Stimulated activated naive B cell treated with anti-CD40 and anti-IgM and Interleukin-4, amounts not matched to agents 10 μg/mL and 1 μg/mL and 100 μg/mL, for 72 hours (primary cell): ENCODE results near the gene ELP5.

ENCODE experiments used
- ATAC-seq, 2 donors: fragments of 150-1000 bp; cut with Tn5 transposase; replicated peaks; 2 replicates each; pipeline ENCODE4 v1.10.0; 2021; ENCODE audit warnings: moderate library complexity in 1 of 2
- DNase-seq: peaks from one replicate; pipeline ENCODE4 v3.0.0; 2021
- H3K27ac Mint-ChIP-seq: one replicate; pipeline ENCODE4 v1.8.0; 2022; ENCODE audit warnings: mild to moderate bottlenecking, mixed read lengths
- H3K27me3 Mint-ChIP-seq, 2 donors: one replicate each; pipeline ENCODE4 v1.8.0; 2022; ENCODE audit warnings: mixed read lengths in 2 of 2
- H3K36me3 Mint-ChIP-seq, 2 donors: one replicate each; pipeline ENCODE4 v1.8.0; 2022; ENCODE audit warnings: mixed read lengths in 2 of 2, mild to moderate bottlenecking in 1 of 2
- H3K4me1 Mint-ChIP-seq, 2 donors: one replicate each; pipeline ENCODE4 v1.8.0; 2022; ENCODE audit warnings: mixed read lengths in 2 of 2, mild to moderate bottlenecking in 1 of 2
- H3K4me3 Mint-ChIP-seq, 2 donors: one replicate each; pipeline ENCODE4 v1.8.0; 2022; ENCODE audit warnings: mild to moderate bottlenecking in 2 of 2, mixed read lengths in 2 of 2, moderate library complexity in 1 of 2
- H3K9me3 Mint-ChIP-seq, 2 donors: one replicate each; pipeline ENCODE4 v1.8.0; 2022; ENCODE audit warnings: mixed read lengths in 2 of 2, mild to moderate bottlenecking in 1 of 2

ELP5 gene

DNA sequence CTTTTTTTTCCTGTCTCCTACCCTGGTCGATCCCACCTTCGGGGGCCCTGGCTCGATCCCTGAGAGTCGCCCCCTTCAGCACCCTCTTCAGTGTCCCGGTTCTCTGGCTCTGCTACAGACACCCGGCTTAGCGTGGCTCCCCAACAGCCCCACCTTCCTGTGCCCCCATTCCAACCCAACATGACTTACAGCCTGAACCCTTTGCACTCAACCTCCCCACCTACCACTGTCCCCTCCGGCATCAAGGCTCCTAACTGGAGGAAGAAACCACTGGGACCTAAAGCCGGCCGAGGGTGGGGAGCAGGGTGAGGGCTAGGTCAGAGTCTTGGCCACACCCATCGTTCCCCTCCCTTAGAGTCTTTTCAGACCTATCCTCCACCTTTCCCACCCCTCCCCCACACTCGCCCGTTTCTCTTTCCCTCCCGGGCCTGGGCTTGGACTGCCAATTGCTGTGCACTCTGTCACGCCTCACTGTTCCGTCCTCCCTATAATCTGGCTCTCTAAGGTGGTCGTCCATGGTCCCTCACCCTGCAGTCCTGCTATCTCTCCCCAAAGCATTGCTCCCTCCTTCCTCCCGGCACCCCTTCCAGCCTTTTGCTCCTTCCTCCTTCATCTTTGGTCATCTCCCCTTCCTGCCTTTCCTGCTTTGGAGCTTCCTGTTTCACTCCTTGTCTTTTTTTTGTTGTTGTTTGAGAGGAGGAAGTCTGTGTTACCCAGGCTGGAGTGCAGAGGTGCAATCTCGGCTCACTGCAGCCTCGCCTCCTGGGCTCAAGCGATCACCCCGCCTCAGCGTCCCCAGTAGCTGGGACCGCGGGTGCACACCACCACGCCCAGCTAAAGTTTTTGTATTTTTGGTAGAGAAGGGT, 11.2 kb downstream of the ELP5 start:
- peaks cover 8 to 9% of the 10 kb centered on the region in 2 donors for H3K36me3 Mint-ChIP-seq
- peak in 1 of 2 donors; percentile 19 for ATAC-seq
- H3K27ac Mint-ChIP-seq: peak overlapping the region; percentile 76

DNA sequence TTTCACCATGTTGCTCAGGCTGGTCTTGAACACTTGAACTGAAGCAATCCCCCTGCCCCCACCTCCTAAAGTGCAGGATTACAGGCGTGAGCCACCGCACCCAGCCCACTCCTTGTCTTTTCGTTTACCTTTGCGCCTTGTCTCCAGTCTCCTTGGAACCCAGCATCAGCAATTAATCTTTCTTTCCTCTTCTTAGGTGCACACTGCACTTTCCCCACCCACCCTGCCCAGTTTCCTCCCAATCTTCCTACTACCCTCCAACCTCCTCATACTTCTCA, 11.7 kb downstream of the ELP5 start:
- Mint-ChIP-seq H3K27me3 (peaks cover 19 to 42% of the 10 kb centered on the region in 2 donors), H3K4me1 (peaks cover 15 to 40% of the 10 kb centered on the region in 2 donors), H3K4me3 (peak overlapping the region; percentile 69 to 73), H3K9me3 (no peaks in the 10 kb centered on the region), H3K36me3 (peaks cover 4 to 6% of the 10 kb centered on the region in 2 donors), H3K27ac (no peak overlapping the region)
- DNase-seq (no peak), ATAC-seq (no peak)

More for the DNA sequence above, 11.2 kb downstream of the ELP5 start:
- peaks cover 15 to 40% of the 10 kb centered on the region in 2 donors for H3K4me1 Mint-ChIP-seq
- H3K4me3 Mint-ChIP-seq: peak overlapping the region; percentile 69 to 73
- no peak for DNase-seq
- no peaks in the 10 kb centered on the region for H3K9me3 Mint-ChIP-seq
- peaks cover 19 to 37% of the 10 kb centered on the region in 2 donors for H3K27me3 Mint-ChIP-seq

DNA sequence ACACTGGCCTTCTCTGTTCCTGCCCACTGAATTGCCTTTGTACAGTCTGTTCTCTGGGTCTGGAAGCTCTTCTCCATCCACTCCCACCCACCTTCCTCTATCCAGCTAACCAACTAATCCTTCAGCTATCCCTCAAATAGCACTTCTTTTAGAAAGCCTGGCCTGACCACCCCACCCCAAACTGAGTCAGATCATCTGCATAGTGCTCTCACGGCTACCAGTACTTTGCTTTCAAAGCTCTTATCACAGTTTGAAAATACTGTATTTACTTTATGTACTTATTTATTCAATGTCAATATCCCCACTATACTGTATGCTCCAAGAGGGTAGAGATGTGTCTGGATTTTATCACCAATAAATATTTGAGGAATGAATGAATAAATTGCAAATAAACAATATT, 14.8 kb downstream of the ELP5 start:
- ATAC-seq (no peak), DNase-seq (no peak)
- Mint-ChIP-seq H3K27me3 (peaks cover 19 to 56% of the 10 kb centered on the region in 2 donors), H3K4me1 (peaks cover 10 to 28% of the 10 kb centered on the region in 2 donors), H3K4me3 (no peak overlapping the region), H3K27ac (no peak overlapping the region), H3K9me3 (no peaks in the 10 kb centered on the region), H3K36me3 (peaks cover 0 to 3% of the 10 kb centered on the region in 2 donors)

DNA sequence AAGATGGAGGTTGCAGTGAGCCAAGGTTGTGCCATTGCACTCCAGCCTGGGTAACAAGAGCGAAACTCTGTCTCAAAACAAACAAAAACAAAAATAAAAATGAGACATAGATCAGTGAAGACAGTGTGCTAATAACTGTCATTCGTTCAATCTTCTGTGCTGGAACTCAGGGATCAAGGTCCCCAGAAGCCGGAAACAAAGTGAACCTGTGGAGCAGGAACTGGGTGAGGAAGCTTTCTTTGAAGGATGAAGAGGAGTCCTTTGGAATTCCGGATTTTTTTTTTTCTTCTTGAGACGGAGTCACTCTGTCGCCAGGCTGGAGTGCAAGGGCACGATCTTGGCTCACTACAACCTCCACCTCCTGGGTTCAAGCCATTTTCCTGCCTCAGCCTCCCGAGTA, 27.4 kb downstream of the ELP5 start:
- DNase-seq (no peak), ATAC-seq (no peak)
- Mint-ChIP-seq H3K27ac (no peak overlapping the region), H3K36me3 (no peaks in the 10 kb centered on the region), H3K4me3 (no peak overlapping the region), H3K4me1 (peaks cover 25 to 30% of the 10 kb centered on the region in 2 donors), H3K27me3 (peaks cover 22 to 24% of the 10 kb centered on the region in 2 donors), H3K9me3 (no peaks in the 10 kb centered on the region)

DNA sequence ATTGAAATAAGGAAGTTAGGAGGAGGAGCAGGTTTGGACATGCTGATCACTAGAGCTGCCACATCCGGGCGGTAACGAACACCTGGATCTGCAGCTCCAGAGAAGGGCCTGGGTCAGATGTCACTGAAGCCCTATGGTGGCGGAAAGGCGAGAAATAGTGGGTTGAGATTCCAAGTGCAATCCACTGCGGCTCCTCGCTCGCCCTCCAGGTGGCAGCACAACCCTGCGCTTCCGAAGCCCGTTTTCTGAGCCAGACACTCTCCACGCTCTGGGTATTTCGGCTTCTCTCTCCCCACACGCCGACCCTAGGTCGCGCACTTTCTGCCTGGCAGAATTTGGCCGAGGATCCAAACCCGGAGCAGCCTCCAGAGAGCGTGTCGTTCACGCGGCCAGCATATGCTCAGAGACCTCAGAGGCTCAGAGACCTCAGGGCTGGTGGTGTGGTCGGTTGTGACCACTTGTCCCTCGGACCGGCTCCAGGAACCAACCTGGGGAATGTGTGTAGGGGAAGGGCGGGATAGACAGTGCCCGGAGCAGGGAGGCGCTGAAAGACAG, 28.6 kb downstream of the ELP5 start:
- Mint-ChIP-seq H3K36me3 (no peaks in the 10 kb centered on the region), H3K9me3 (no peaks in the 10 kb centered on the region), H3K4me1 (peaks cover 25 to 30% of the 10 kb centered on the region in 2 donors), H3K27me3 (peaks cover 29 to 35% of the 10 kb centered on the region in 2 donors), H3K27ac (peak overlapping the region; percentile 89), H3K4me3 (peak overlapping the region; percentile 83 to 88)
- peak; percentile 82 to 87 for ATAC-seq
- DNase-seq: peak; percentile 78

DNA sequence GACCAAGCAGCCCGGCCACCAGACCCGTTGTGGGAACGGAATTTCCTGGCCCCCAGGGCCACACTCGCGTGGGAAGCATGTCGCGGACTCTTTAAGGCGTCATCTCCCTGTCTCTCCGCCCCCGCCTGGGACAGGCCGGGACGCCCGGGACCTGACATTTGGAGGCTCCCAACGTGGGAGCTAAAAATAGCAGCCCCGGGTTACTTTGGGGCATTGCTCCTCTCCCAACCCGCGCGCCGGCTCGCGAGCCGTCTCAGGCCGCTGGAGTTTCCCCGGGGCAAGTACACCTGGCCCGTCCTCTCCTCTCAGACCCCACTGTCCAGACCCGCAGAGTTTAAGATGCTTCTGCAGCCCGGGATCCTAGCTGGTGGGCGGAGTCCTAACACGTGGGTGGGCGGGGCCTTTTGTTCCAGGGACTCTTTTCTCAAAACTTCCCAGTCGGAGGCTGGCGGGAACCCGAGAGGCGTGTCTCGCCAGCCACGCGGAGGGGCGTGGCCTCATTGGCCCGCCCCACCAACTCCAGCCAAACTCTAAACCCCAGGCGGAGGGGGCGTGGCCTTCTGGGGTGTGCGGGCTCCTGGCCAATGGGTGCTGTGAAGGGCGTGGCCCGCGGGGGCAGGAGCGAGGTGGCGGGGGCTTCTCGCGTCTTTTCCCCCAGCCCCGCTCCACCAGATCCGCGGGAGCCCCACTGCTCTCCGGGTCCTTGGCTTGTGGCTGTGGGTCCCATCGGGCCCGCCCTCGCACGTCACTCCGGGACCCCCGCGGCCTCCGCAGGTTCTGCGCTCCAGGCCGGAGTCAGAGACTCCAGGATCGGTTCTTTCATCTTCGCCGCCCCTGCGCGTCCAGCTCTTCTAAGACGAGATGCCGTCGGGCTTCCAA, 29.3 kb downstream of the ELP5 start, which contains the start of gene SLC2A4:
Gene SLC2A4, plus strand, starts transcription at position 645 of the 879 bp plus-strand sequence. Its CDS starts 217 bp downstream, at position 862.
- Mint-ChIP-seq H3K36me3 (no peaks in the 10 kb centered on the region), H3K27ac (peak within 1 kb of the TSS; percentile 89), H3K4me3 (peak within 1 kb of the TSS; percentile 83 to 88), H3K4me1 (peaks cover 25 to 30% of the 10 kb centered on the region in 2 donors), H3K9me3 (no peaks in the 10 kb centered on the region), H3K27me3 (peaks cover 34 to 41% of the 10 kb centered on the region in 2 donors)
- peak; percentile 79 for DNase-seq
- ATAC-seq: peak; percentile 77 to 86

DNA sequence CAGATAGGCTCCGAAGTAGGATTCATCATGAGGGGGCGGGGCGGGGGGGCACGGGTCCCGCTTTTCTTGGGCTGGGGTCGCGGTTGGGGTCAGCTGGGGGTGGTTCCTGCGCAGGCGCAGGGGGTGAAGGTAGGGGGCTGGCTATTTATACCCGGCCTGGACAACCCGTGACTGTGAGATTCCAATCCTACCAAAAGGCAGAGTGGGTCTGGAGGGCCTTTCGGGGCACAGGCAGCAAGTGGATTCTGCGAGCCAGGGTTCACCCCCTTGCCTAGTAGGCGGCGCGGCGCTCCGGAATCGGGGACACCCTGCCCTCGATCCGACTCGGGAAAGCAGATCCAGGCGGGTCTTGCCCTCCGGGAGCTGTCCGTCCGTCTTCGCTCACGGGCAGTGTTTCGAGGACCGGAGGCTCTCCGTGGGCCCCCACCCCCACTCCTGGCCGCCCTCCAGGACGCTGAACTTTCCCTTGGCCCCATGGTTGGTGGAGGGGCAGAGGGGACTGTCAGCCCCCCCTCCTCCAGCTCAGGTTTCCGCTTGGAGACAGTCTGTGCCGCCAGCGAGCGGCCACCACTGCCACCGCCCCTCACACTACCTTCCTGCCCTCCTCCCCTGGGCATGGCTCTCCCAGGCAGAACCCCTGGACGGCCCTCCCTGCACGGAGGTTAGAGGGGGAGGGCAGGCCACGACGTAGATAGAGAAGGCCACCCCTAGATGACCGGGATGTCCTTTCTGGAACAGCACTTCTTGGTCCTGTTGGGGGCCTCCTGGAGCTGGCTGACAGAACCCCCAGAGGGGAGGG, 30.1 kb downstream of the ELP5 start:
- Mint-ChIP-seq H3K27ac (peak overlapping the region; percentile 47), H3K27me3 (peaks cover 41 to 49% of the 10 kb centered on the region in 2 donors), H3K36me3 (no peaks in the 10 kb centered on the region), H3K4me1 (peaks cover 25 to 30% of the 10 kb centered on the region in 2 donors), H3K4me3 (peak overlapping the region; percentile 83 to 88), H3K9me3 (no peaks in the 10 kb centered on the region)
- ATAC-seq (no peak), DNase-seq (no peak)

DNA sequence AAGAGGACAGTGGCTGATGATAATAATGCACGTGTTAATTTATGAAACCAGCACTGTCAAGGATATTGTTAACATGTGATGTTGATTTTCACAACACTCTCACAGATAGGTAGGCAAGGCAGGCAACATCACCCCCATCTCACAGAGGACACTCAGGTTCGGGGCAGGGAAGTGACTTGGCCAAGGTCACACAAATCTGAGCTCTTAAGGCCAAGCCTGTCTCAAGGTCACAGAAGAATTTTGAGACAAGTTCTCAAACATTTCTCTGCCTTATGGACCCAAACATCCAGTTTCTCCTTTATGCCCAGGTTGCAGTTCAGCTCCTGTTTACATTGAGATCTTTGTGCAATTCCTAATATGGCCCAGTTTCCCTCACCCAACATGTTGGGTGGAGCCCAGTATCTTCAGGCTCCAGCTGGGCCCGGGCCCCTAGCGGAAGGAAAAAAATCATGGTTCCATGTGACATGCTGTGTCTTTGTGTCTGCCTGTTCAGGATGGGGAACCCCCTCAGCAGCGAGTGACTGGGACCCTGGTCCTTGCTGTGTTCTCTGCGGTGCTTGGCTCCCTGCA, 30.8 kb downstream of the ELP5 start:
- Mint-ChIP-seq H3K36me3 (no peaks in the 10 kb centered on the region), H3K27me3 (peaks cover 43 to 53% of the 10 kb centered on the region in 2 donors), H3K9me3 (no peaks in the 10 kb centered on the region), H3K4me3 (no peak overlapping the region), H3K27ac (no peak overlapping the region), H3K4me1 (peaks cover 25 to 30% of the 10 kb centered on the region in 2 donors)
- no peak for DNase-seq
- no peak for ATAC-seq

DNA sequence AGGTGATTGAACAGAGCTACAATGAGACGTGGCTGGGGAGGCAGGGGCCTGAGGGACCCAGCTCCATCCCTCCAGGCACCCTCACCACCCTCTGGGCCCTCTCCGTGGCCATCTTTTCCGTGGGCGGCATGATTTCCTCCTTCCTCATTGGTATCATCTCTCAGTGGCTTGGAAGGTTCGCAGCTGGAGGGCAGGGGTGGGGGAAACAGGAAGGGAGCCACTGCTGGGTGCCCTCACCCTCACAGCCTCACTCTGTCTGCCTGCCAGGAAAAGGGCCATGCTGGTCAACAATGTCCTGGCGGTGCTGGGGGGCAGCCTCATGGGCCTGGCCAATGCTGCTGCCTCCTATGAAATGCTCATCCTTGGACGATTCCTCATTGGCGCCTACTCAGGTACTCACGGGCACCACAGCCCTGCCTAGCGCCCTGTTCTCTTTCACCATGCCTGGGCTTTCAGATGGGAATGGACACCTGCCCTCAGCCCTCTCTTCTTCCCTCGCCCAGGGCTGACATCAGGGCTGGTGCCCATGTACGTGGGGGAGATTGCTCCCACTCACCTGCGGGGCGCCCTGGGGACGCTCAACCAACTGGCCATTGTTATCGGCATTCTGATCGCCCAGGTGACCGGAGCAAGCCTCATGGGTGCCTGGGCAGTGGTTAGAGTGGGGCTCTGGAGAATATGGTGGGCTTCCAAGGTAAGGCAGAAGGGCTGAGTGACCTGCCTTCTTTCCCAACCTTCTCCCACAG, 31.6 kb downstream of the ELP5 start:
- peaks cover 51 to 61% of the 10 kb centered on the region in 2 donors for H3K27me3 Mint-ChIP-seq
- H3K4me3 Mint-ChIP-seq: no peak overlapping the region
- peaks cover 25 to 30% of the 10 kb centered on the region in 2 donors for H3K4me1 Mint-ChIP-seq
- H3K27ac Mint-ChIP-seq: peak overlapping the region; percentile 7
- ATAC-seq (no peak), DNase-seq (no peak)
- H3K9me3 Mint-ChIP-seq: no peaks in the 10 kb centered on the region
- no peaks in the 10 kb centered on the region for H3K36me3 Mint-ChIP-seq

DNA sequence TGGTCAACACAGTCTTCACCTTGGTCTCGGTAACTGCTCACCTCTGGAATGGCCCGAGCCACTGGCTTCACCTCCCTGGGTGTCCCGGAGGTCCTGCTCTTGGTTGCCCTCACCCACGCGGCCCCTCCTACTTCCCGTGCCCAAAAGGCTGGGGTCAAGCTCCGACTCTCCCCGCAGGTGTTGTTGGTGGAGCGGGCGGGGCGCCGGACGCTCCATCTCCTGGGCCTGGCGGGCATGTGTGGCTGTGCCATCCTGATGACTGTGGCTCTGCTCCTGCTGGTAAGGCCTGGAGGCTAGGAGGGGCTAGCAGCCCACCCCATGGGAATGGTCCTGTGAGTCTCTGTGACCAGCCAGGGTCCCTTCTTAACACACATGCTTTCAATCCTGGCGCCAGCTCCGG, 32.9 kb downstream of the ELP5 start:
- no peaks in the 10 kb centered on the region for H3K36me3 Mint-ChIP-seq
- H3K27me3 Mint-ChIP-seq: peaks cover 53 to 64% of the 10 kb centered on the region in 2 donors
- H3K4me1 Mint-ChIP-seq: peaks cover 25 to 30% of the 10 kb centered on the region in 2 donors
- DNase-seq (no peak), ATAC-seq (no peak)
- no peaks in the 10 kb centered on the region for H3K9me3 Mint-ChIP-seq
- no peak overlapping the region for H3K27ac Mint-ChIP-seq
- no peak overlapping the region for H3K4me3 Mint-ChIP-seq

DNA sequence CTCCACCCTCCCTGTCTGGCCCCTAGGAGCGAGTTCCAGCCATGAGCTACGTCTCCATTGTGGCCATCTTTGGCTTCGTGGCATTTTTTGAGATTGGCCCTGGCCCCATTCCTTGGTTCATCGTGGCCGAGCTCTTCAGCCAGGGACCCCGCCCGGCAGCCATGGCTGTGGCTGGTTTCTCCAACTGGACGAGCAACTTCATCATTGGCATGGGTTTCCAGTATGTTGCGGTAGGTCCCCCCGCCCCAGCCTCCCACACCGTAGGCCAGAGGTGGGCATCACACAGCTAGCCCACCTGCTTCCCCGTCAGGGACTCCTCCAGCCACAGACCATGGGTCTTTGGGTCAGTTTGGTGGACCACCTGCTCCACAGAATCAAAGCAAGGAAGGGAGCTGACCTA, 33.7 kb downstream of the ELP5 start:
- ATAC-seq (no peak), DNase-seq (no peak)
- Mint-ChIP-seq H3K4me1 (peaks cover 19 to 22% of the 10 kb centered on the region in 2 donors), H3K27me3 (peaks cover 58 to 70% of the 10 kb centered on the region in 2 donors), H3K36me3 (no peaks in the 10 kb centered on the region), H3K9me3 (no peaks in the 10 kb centered on the region), H3K27ac (no peak overlapping the region), H3K4me3 (no peak overlapping the region)

DNA sequence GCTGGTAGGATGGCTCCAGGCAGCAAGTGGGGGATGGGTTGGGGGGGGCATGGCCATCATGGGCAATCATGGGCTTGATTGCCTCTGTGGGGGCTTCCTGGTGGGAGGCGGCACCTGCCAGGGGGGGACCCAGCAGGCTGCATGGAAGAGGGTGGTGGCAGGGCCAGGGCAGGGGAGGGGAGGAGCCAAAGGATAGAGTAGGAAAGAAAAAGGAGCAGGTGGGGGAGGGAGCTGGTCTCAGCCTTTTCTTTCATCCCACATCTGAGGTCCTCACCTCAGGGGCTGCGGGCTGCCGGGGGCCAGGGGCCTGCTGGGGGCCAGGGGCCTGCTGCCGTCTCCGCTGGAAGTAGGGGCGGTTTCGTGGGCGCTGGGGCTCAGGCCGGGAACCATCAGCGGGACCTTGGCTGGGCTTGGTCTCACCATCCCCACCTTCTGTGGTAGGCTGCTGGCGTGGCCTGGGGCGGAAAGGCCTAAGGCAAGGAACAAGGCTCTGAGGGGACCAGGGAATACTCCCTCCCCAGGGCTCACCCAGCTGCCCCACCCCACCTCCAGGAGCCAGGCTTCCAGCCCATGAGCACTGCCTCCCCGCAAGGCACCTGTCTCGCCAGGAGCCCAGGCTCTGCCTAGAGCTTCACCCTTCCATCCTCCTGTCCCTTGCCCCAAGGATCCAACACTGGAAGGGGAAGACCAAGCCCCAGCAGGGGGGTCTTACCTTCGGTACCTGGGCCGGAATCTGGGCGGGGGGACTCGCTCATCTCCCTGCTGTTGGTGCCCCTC, 37.4 kb downstream of the ELP5 start:
- no peak overlapping the region for H3K27ac Mint-ChIP-seq
- ATAC-seq (no peak), DNase-seq (no peak)
- peaks cover 55 to 75% of the 10 kb centered on the region in 2 donors for H3K27me3 Mint-ChIP-seq
- H3K4me1 Mint-ChIP-seq: peaks cover 0 to 3% of the 10 kb centered on the region in 2 donors
- H3K4me3 Mint-ChIP-seq: no peak overlapping the region
- H3K36me3 Mint-ChIP-seq: no peaks in the 10 kb centered on the region
- H3K9me3 Mint-ChIP-seq: no peaks in the 10 kb centered on the region
